Measurements from ENCODE around the gene CRYBA4. TPM values are rescaled to one million over a fixed set of nuclear protein-coding genes. Genes with fewer than 3 reads are reported as not detected.

Gene CRYBA4
- polyA plus RNA-seq, 3 donors: 0.10 TPM; not detected in 2

DNA sequence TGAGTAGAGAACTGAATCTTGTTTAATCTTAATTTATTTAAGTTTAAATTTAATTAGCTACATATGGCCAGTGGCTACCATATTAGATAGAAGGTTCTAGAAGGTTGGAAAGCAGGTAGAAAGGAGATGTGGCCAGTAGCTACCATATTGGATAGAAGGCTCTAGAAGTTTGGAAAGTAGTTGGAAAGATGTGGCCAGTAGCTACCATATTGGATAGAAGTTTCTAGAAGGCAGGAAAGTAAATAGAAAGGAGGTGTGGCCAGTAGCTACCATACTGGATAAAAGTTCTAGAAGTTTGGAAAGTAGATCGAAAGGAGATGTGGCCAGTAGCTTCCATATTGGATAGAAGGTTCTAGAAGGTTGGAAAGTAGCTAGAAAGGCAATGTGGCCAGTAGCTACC is 2.2 kb downstream of the CRYBA4 start:
- DNase-seq: no peak

DNA sequence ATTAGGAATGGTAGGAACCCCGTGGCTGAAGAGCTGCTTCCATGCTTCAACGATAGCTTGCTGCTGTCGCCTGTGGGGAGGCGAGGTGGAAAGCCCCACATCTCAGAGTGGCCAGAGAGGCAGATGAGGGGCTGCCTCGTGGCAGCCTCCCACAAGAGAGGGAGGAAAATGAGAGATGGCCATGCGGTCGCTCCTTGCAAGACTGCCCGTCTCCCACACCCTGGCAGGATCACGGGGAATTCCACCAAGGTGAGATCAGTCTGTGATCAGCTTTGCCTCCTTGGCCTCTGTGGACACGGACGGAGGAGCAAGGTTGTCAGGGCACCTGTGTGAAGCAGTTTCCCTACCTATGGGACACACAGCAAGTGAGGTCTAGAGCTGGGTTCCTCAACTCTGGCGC is 3.0 kb downstream of the CRYBA4 start:
- no peak for DNase-seq

DNA sequence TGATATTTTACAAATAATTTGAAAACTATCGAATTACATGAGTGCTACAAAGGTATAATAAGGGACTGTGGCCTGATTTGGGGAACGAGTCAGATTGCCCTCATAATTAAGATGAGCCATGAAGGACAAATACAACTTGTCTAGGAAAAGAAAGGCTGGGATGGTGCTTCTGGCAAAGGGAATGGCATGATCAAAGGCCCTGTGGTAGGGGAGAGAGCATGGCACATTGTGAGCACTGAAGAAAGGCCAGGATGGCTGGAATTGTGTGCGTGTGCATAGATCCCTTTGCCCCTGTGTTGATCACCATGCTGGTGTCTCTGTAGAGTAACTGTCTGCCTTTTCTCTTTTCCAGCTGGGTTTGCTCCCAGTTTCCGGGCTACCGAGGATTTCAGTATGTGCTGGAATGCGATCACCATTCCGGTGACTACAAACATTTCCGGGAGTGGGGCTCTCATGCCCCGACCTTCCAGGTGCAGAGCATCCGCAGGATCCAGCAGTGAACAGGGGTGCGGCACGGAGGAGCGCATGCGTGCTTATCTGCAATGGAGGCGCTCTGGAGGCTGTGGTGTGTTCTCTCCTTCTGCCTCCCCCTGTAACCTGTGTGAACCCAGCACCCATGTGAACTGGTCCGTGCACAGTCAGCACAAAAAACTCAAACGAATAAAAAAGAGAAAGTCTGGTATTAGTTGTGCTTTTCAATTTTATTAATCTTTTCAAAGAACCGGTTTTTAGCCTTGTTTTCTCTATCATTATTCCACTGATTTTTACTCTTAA is 8.4 kb downstream of the CRYBA4 start:
- no peak for DNase-seq

DNA sequence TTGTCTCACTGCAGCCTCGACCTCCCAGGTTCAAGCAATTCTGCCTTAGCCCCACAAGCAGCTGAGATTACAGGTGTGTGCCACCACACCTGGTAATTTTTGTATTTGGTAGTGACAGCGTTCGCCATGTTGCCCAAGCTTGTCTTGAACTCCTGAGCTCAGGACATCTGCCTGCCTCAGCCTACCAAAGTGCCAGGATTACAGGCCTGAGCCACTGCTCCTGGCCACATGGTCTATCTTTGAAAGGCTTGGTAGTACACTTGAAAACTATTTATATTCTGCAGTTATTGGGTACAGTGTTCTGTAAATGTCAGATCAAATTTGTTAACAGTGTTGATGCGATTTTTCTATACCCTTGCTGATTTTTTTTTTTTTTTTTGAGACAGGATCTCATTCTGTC is 9.5 kb downstream of the CRYBA4 start:
- no peak for DNase-seq

DNA sequence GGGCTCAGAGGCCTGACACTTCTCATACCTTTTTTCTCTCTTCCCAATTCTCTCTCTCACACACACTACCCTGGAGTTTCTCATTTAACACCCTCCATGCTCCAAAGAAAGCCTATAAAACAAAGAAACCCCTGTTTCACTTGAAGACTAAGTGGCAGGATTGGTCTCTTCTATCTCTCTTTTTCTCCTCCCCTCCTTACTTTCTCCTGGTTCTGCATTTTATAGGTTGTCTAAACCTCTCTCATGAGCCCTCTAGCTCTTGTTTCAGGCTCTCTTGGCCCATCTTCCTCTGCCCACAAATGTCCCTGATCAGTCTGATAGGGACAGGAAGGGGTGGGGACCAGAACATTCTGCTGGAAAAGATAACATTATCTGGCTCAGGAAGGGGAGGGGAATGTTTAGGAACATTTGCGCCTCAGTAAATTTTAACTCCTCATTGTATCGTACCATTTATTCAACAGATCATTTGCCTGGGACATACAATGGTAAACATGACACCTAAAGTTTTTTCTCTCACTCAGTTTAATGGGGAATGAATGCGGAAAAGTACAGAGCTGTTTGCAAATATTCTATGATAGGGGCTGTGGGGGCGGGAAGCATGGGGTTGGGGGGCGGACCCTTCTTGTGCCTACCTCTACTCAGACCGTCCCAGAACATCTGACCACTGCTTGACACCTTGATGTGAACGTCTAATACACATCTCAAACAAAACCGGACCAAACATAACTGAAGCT is 10.8 kb downstream of the CRYBA4 start:
- DNase-seq: no peak

DNA sequence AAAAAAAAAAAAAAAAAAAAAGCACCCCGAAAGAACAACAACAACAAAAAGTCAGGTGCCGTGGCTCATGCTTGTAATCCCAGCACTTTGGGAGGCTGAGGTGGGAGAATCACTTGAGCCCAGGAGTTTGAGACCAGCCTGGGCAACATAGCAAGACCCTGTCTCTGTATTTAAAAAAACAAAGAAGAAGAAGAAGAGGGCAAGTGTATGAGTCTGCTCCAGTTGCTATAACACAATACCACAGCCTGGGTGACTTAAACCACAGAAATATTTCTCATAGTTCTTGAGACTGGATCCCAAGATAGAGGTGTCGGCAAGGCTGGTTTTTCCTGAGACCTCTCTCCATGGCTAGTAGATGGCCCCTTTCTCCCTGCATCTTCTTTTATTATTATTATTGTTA is 12.4 kb downstream of the CRYBA4 start:
- no peak for DNase-seq

DNA sequence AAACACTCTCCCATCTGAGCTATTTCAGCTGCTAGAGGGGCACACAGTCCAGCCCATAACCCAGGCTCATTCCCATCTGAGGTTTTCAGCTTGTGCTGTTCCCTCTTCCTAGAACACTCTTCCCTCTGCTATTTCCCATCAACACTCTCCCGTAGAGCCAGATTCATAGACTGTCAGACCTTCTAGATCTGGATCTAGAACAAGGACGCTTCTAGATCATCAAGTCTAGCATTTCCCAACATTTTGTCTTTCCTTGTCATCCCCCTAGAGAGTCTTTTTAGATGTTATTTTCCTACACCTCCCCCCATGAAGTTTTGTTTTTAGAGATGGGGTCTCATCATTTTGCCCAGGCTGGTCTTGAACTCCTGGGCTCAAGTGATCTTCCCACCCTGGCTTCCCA is 13.4 kb downstream of the CRYBA4 start:
- no peak for DNase-seq

DNA sequence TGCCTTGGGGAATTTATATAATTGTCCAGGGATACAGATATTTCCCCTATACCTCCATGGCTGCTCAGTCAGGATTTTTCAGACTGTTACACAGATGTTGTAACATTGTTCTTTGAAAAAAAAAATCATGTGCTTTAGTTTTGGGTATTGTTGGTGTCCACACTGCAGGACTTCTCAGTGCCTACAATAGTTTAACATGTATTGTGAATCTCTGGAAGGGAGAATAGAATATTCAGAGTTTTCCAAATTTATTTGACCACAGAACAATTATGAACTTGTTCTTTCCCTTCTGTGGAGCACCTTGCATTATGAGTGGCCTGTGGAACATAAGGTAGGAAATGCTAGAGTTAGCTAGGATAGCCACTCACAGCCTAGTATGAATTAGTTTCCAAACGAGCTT is 14.5 kb downstream of the CRYBA4 start:
- no peak for DNase-seq

DNA sequence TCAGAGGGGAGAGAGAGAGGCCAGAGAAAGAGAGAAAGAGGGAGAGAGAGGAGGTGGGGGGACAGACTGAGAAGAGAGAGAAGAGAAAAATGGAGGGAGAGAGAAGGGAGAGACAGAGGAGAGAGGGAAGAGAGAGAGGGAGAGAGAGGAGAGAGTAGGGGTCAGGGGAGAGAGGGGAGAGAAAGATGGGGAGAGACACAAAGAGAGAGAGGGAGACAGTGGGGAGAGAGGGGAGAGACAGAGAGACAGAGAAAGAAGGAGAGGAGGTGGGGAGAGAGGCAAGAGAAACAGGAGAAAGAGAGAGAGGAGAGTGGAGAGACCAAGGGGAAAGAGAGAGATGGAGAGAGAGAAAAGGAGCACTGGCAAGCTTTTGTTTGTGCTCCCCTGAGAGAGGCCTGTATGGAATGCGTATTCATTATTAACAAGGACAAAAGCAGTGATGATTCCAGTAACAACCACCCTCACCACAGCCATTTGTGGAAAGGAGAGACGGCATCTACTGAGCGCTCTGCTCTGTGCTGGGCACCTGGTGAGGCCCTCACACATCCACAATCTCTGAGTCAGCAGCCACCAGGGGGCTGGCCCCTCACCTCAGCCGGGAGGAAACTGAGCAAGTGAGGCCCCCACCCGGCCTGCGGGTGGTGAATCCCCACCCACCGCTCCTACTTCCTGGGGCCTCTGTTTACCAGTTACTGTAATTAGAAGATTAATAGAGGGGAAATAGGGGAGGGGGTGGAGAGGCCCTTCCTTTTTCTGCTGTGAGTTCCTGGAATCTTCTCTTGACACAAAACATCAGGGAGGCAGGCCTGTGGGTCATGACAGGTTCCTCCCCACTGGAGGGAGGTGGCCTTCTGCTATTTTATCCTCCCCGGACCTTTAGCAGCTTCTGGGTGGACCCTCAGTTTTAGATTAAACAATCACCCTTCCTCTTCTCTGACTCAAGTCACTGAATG is 21.0 kb downstream of the CRYBA4 start:
- no peak for DNase-seq

DNA sequence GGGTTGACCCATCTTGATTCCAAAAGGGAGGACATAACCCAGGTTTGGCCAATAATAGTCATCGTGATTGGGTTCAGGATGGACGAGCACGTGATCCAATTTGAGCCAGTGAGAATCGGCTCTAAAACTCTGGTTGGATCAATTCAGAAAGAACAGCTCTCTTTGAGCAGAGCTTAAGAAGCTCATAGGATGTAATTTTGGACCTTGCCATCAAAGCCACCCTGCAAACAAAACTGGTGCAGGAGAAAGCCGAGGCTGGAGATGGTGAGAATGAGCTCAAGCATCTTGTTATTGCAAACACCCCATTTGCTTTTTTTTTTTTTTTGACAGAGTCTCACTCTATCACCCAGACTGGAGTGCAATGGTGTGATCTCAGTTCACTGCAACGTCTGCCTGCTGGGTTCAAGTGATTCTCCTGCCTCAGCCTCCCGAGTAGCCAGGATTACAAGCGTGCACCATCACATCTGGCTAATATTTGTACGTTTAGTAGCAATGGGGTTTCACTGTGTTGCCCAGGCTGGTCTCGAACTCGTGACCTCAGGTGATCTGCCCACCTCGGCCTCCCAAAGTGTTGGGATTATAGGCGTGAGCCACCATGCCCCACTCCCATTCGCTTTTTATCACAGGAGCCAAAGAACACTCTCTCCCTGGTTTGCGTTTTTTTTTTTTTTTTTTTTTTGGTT is 21.8 kb downstream of the CRYBA4 start:
- no peak for DNase-seq

DNA sequence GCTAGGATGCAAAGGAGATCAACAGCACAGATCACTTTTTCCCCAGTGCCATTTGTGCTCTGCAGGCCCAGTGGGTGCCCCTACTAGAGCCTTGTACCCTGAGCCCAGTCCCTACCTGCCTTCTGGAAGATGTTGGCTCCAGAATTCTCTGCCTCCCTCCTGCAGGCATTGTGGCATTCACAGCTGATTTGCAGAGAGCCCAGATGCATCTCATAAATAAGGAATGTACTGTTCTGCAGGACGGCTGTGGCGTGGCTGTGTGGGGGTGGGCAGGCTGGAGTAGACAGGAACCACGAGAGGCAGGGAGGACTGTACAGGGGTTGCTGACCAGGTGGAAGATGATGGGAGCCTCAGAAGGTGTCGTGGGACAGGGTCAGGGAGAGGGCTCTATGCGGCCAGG is 24.4 kb downstream of the CRYBA4 start:
- DNase-seq: no peak

DNA sequence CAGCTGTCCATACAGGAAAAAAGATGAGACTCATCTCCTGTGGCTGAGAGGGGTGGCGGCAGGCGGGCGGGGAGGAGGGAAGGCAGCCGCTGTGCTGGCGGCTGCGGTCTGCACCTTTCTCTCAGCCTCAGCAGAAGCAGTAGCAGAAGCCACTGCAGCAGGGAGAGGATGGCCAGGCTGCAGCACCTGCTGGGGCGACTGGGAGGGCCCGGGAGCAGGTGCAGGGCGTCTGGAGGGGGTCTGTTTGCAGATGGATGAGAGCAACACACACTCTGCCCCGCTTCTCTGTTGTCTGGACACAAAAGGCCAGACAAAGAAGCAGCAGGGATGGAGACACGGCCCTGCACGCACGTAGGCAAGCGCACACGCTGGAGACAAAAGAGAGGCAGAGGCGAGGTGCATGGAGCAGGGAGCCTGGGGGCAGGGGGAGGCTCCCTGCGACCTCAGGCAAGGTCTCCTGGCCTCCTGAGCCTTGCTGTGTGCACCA is 26.3 kb downstream of the CRYBA4 start:
- DNase-seq: no peak

DNA sequence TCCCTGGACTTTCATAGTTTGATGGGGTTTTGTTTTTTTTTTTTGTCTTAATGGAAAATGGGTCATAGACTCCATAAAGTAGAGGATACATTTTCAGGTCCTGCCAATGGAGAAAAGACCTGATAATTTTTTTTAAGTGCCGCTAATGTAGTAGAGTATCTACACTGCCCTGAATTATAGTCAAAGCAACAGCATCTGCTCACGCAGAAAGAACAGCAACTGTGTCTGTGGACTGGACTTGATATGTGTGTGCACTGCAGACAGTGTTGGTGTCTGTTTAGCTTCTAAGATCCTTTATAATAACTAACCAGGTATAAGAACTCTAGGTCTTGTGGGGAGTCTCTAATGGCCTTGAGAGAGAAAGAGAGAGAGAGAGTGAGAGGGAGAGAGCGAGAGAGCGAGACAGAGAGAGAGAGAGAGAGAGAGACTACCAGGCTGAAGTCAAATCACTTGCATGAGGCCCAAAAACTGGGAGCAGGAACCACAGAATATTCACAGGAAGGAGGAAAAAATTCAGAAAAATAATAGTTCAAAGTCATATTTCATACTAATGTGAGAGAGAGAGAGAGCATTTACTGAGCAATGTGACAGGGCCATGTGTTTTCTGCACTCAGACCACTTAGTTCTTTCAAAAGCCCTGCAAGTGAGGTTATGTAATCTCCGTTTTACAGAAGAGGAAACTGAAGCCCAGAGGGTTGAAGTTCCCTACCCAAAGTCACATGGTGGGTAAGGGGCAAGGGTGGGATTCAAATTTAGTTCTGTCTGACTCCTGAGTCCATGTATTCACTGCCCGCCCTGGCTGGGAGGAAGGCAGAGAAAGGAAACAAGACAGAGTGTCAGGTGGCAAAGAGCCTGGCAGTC is 27.0 kb downstream of the CRYBA4 start:
- no peak for DNase-seq

DNA sequence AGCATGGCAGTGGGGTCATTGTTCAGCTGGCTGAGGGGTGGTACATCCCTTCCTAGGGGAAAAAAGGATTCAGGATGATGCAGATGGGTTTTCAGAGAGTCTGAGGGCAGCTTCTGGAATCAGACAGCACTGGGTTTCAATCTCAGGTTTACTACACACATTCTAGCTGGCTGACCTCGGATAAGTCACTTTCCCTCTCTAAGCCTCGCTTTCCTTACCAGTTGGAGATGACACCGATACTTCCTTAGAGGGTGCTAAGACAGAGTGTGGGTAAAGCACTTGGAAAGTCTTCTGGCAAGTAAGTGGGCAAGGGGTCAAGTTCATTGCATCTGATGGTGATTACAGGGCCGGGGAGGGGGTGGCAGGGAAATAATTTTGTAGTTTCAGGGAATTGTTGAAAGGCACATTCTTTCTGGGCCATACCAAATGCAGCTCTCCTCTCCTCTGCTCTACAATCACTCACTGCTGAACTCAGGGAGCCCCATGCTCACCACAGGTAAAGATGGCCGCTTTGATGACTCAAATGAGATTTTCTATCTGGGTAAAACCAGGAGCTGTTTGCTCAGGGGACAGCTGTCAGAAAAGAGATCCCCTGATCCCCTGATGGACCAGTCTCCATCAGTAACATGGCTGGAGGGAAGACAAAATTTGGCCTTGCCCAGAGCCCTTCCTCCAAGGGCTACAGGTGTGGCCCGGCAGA is 29.1 kb downstream of the CRYBA4 start:
- no peak for DNase-seq

DNA sequence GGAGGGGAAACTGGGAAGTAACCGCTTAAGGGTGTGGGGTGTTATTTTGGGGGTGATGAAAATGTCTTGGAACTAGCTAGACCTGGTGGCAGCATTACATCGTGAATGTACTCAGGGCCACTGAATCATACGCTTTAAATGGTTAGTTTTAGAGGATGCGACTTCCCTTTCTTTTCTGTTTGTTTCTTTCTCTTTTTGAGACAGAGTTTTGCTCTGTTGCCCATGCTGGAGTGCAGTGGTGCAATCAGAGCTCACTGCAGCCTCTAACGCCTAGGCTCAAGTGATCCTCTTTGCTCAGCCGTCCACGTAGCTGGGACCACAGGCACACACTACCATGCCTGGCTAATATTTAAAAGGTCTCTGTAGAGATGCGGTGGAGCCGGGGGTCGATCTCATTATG is 30.1 kb downstream of the CRYBA4 start:
- DNase-seq: no peak

DNA sequence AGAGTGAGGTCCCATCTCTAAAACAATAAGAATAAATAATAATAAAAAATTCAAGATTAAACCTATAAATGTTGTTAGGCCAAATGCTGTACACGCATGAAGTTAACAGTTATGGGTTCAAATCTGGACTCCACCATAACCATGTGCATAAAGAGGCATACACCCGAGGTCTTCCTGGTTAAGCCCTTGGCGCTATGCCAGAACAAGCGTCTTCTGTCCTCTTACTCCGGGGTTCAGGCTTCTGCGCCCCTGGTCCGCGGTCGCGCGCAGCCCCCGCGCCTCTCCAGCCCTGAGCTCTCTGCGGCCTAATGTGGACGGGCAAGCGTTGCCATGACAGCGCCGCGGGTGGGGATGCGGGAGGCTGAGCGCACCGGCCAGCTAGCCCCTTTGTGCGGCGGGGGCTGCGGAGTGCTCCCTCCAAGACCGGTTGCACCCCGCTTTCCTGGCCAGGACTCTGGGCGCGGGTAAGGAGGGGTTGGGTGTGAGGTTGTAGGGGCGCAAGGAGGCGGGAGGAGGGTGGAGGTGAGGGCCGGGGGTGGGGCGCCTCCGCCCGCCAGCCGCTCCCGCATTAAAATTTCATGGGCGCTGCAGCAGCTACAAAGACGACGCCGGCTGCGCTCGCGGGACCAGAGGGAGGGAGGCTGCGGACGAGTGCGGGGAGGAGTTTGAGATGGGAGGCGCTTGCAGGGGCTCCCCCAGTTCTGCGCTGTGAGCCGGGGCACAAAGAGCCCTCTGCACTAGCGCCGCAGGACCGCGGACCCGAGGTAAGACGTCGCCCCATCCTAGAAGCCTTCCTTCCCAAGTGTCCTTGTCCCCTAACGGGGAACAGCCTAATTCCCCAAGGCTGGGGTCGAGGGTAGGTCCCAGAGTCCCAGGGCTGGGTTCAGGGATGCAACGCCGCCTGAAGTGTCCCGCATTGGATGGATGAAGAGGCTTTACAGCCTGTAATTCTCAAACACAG is 35.4 kb downstream of the CRYBA4 start, which contains the start of gene MIAT:
Gene MIAT, plus strand, starts transcription at position 698 of the 961 bp plus-strand sequence.
- no peak for DNase-seq

DNA sequence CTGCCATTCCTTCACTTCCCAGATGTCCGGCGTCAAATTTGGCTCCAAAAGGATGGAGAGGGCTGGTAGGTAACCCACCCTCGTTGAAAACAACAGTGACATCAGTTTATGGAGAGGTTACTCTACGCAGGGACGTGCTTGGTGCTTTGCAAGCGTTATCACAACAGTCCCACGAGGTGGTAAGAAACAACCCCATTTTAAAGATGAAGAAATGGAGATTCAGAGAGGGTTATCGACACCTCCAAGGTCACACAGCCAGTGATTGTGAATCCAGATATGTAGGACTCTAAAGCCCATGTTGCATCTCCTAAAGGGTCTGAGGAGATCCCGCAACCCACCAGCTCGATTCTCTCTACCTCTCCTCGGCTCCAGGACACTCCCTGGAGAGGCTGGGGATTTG is 36.4 kb downstream of the CRYBA4 start:
- DNase-seq: no peak

DNA sequence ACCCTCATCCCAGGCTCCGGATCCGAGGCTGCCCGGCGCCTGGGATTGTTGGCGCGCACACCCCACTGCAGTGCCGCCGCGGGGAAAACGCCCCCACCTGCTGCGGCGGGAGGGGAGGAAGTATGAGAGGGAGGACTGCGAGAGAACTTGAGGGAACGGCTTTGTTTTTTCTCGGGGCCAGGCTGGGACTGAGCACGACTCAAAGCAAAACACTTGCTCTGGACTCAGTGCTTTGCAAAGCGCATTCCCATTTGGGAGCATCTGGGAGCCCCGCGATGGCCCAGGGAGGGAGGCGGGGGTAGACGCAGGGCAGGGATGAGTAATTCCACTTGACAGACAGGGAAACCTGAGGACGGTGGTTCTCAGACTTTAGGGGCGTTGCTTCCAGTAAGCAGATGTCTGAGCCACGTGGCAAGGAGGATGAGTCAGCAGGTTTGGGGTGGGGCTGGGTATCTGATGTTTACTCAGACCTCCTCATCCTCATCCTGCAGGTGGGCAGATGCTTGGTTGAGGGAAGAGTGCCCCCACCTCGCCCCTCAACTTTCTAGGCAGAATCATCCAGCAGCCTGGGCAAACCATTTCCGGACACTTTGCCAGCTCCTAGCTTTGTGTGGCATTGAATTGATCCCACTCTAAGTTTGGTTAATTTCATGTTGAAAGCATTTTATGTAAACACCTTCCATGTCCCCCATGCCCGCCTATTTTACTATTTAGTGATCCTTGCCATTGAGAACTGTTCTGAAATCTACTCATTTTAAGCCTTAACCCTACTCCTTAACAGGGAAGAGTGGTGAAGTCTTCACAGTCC is 37.1 kb downstream of the CRYBA4 start:
- DNase-seq: peak; percentile 66

All from renal pelvis (tissue), 4 donors.